Measurements from ENCODE around the gene SUPT20HL2.
"Not testable (repeated sequence)": the region's sequence is repeated elsewhere in the genome, so short reads cannot be mapped to it uniquely, and the experiment has no call there.

SUPT20HL2 gene

GRCh38 chrX:24314019-24314635, at the start of gene SUPT20HL2:
Gene SUPT20HL2 (minus strand): TSS chrX:24314069. CDS start chrX:24313315, 754 bp downstream.
- DNase-seq (ENCODE audit: low read depth in 2 of 2): no peak

GRCh38 chrX:24362089-24362745, 48.3 kb upstream of the SUPT20HL2 start:
- not testable (repeated sequence) for DNase-seq (ENCODE audit: low read depth in 2 of 2)

GRCh38 chrX:24360272-24360671, 46.4 kb upstream of the SUPT20HL2 start, which contains the start of gene SUPT20HL1:
Gene SUPT20HL1 (plus strand): TSS chrX:24360639. CDS start chrX:24362761, 2,122 bp downstream.
- DNase-seq (ENCODE audit: low read depth in 2 of 2): no peak

- DNase-seq (ENCODE audit: low read depth in 2 of 2): no peak
Observed at GRCh38 chrX:24357106-24357505, 43.2 kb upstream of the SUPT20HL2 start.

GRCh38 chrX:24355095-24355494, 41.2 kb upstream of the SUPT20HL2 start:
- DNase-seq (ENCODE audit: low read depth in 2 of 2): no peak

GRCh38 chrX:24350217-24350616, 36.3 kb upstream of the SUPT20HL2 start:
- DNase-seq (ENCODE audit: low read depth in 2 of 2): no peak

GRCh38 chrX:24347881-24348280, 34.0 kb upstream of the SUPT20HL2 start:
- DNase-seq (ENCODE audit: low read depth in 2 of 2): no peak

GRCh38 chrX:24343719-24344118, 29.9 kb upstream of the SUPT20HL2 start:
- peak in 1 of 2 donors; percentile 0 for DNase-seq (ENCODE audit: low read depth in 2 of 2)

GRCh38 chrX:24341795-24342194, 27.9 kb upstream of the SUPT20HL2 start:
- DNase-seq (ENCODE audit: low read depth in 2 of 2): no peak

GRCh38 chrX:24340501-24340900, 26.6 kb upstream of the SUPT20HL2 start:
- DNase-seq (ENCODE audit: low read depth in 2 of 2): no peak

GRCh38 chrX:24339911-24340310, 26.0 kb upstream of the SUPT20HL2 start:
- DNase-seq (ENCODE audit: low read depth in 2 of 2): no peak

GRCh38 chrX:24335871-24336270, 22.0 kb upstream of the SUPT20HL2 start:
- no peak for DNase-seq (ENCODE audit: low read depth in 2 of 2)

GRCh38 chrX:24334461-24334860, 20.6 kb upstream of the SUPT20HL2 start:
- DNase-seq (ENCODE audit: low read depth in 2 of 2): no peak

- DNase-seq (ENCODE audit: low read depth in 2 of 2): no peak
Observed at GRCh38 chrX:24333371-24333770, 19.5 kb upstream of the SUPT20HL2 start.

- DNase-seq (ENCODE audit: low read depth in 2 of 2): no peak
Observed at GRCh38 chrX:24332878-24333277, 19.0 kb upstream of the SUPT20HL2 start.

GRCh38 chrX:24325231-24325630, 11.4 kb upstream of the SUPT20HL2 start:
- no peak for DNase-seq (ENCODE audit: low read depth in 2 of 2)

- DNase-seq (ENCODE audit: low read depth in 2 of 2): no peak
Observed at GRCh38 chrX:24321741-24322395, 8.0 kb upstream of the SUPT20HL2 start.

GRCh38 chrX:24317567-24317966, 3.7 kb upstream of the SUPT20HL2 start:
- no peak for DNase-seq (ENCODE audit: low read depth in 2 of 2)

GRCh38 chrX:24316111-24316510, 2.2 kb upstream of the SUPT20HL2 start:
- no peak for DNase-seq (ENCODE audit: low read depth in 2 of 2)

GRCh38 chrX:24312249-24312607, 1.6 kb downstream of the SUPT20HL2 start:
- DNase-seq (ENCODE audit: low read depth in 2 of 2): not testable (repeated sequence)

GRCh38 chrX:24311507-24312248, 2.2 kb downstream of the SUPT20HL2 start:
- not testable (repeated sequence) for DNase-seq (ENCODE audit: low read depth in 2 of 2)

- DNase-seq (ENCODE audit: low read depth in 2 of 2): not testable (repeated sequence)
Observed at GRCh38 chrX:24310916-24311315, 3.0 kb downstream of the SUPT20HL2 start.

Measured in stimulated activated CD8-positive, alpha-beta memory T cell treated with anti-CD3 and anti-CD28 coated beads, Interleukin-7, amount 100 ng/mL, for 4 hours (primary cell).